Measurements from ENCODE around the gene SPAG16.

DNA sequence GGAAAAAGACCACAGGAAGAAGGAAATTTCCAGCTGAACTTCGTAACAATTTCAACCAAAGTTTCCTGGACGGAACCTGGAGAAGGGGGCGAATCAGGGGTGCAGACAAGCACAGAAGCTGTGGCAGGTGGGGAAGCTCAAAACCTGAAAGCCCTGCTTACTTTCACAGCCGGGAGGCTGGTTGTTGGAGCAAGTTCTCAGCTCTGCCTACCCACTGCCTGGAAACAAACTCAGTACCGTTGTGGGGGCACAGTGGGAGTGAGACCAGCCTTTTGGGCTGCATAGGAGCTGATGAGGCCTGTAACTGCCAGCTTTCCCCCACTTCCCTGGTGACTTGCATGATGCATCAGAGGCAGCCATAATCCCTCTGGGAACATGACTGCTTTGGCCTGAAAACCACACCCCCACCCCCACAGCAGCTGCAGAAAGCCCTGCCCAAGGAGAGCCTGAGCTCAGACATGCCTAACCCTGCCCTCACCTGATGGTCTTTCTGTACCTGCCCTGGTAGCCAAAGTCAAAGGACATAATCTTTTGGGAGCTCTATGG lies 919.6 kb downstream of the SPAG16 start:
- TF ChIP-seq CTCF (IDR thresholded peaks at IDR 0.05), result no peak
- TF ChIP-seq POLR2A (IDR thresholded peaks at IDR 0.05), result no peak

Data from body of pancreas (tissue), 4 donors.